Kidney epithelial cell (primary cell): ENCODE measurements around the gene FLVCR2. TPM values are rescaled to one million over a fixed set of nuclear protein-coding genes. Genes with fewer than 3 reads are reported as not detected.

Experiments
- DNase-seq: peaks from one replicate; pipeline ENCODE4 v3.0.0-alpha.2; 2010; ENCODE audit warnings: low read depth
- H3K27me3 ChIP-seq: 2 replicates; pipeline ENCODE4 v1.6.0; 2011; ENCODE audit warnings: low read length; ENCODE audit not compliant: control insufficient read depth, insufficient read depth
- H3K36me3 ChIP-seq: 2 replicates; pipeline ENCODE4 v1.5.1; 2011; ENCODE audit warnings: low read length; ENCODE audit not compliant: control insufficient read depth, insufficient read depth
- H3K4me3 ChIP-seq: 2 replicates; pipeline ENCODE4 v1.5.1; 2011; ENCODE audit warnings: low read depth, mild to moderate bottlenecking, control low read depth, low read length
- total RNA-seq: library from RNA; depleted of rRNA; stranded (reverse); fragments of >200 nt; gene quantifications from 2 replicates; pipeline ENCODE4 v1.2.3, GENCODE V29; 2015
- TF ChIP-seq, protein P1 (sequence below): IDR thresholded peaks from 2 replicates; pipeline ENCODE4 v1.5.1; 2011; ENCODE audit warnings: mild to moderate bottlenecking, moderate library complexity, low read length, control low read depth, inconsistent platforms; ENCODE audit not compliant: insufficient read depth, poor library complexity, severe bottlenecking

Gene FLVCR2
- total RNA-seq, 1 donor from 2014 or later: 0.75 TPM

DNA sequence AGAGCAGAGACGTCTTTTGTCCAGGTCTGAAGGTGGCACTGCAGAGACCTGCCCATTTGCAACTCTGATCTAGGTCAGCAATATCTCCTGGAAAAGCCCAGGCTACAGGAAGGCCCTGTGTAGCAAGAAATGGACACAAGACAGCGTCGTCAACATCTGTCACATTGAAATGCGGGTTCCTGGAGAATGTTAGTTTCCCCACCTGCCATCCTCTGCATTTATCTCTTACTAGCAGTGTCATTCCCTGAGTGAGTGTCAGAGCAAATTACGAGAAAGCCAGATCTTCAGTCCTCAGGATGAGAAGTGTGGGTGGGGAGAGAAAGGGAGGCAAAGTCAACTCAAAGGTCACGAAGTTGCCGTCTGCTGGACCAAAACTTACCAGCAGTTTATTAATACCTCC, 27.4 kb upstream of the FLVCR2 start:
- no peaks in the 10 kb centered on the region for H3K27me3 ChIP-seq
- no peak for DNase-seq
- no peak overlapping the region for H3K4me3 ChIP-seq
- TF ChIP-seq, protein P1, sequence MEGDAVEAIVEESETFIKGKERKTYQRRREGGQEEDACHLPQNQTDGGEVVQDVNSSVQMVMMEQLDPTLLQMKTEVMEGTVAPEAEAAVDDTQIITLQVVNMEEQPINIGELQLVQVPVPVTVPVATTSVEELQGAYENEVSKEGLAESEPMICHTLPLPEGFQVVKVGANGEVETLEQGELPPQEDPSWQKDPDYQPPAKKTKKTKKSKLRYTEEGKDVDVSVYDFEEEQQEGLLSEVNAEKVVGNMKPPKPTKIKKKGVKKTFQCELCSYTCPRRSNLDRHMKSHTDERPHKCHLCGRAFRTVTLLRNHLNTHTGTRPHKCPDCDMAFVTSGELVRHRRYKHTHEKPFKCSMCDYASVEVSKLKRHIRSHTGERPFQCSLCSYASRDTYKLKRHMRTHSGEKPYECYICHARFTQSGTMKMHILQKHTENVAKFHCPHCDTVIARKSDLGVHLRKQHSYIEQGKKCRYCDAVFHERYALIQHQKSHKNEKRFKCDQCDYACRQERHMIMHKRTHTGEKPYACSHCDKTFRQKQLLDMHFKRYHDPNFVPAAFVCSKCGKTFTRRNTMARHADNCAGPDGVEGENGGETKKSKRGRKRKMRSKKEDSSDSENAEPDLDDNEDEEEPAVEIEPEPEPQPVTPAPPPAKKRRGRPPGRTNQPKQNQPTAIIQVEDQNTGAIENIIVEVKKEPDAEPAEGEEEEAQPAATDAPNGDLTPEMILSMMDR: no peak
- no peaks in the 10 kb centered on the region for H3K36me3 ChIP-seq

DNA sequence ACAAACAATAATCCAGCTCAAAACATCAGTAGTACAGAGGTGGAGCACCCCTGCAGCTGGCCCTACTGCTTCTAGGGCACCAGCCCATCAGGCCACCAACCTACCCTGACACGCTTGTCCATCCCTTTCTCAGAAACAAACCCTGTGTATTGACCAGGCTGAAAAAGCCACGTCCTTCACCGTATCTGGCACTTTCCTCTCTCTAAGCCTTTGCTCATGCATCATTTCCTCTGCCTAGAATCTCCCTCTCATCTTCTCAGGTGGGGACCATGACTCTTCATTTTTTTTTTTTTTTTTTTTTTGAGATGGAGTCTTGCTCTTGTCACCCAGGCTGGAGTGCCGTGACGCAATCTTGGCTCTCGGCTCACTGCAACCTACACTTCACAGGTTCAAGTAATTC, 25.3 kb upstream of the FLVCR2 start:
- H3K36me3 ChIP-seq: no peaks in the 10 kb centered on the region
- TF ChIP-seq, protein P1: no peak
- H3K4me3 ChIP-seq: no peak overlapping the region
- H3K27me3 ChIP-seq: no peaks in the 10 kb centered on the region
- DNase-seq: no peak

DNA sequence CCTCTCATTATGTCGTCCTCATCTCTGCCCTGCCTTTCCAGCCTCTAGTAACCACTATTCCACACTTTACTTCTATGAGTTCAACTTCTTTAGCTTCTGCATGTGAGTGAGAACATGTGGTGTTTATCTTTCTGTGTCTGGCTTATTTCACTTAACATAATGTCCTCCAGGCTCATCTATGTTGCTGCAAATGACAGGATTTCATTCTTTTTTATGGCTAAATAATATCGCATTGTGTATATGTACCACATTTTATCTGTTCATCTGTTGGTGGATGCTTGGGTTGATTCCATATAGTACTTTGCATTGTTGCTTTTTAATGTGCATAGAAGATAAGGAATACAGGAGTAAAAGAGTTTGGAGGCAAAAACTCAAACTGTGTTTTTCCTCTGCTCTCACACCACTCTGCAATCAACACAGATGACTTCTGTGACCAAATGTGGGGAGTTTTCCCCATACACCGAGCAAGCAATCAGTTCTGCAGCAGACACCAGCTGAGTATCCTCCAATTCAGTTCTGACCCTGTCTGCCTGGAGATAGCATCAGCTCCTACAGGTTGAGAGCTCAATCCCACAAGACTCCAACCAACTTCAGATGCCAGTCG, 24.6 kb upstream of the FLVCR2 start:
- H3K27me3 ChIP-seq: no peaks in the 10 kb centered on the region
- H3K4me3 ChIP-seq: no peak overlapping the region
- TF ChIP-seq, protein P1: no peak
- DNase-seq: no peak
- H3K36me3 ChIP-seq: no peaks in the 10 kb centered on the region

DNA sequence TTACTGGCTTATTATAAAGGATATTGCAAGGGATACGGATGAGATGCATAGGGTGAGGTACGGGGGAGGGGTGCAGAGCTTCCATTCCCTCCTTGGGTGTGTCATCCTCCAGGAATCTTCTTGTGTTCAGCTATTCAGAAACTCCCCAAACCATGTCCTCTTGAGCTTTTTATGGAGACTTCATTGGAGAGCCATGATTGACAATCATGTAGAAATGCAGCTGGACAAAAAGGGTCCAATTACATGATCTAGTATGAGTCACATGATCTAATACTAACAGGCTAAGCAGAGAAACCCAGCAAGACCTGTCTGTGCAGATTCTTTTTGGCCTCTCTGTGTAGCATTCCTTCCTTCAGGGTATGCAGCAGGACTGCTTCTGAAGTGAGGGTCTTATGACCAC, 23.9 kb upstream of the FLVCR2 start:
- Histone ChIP-seq H3K27me3 (no peaks in the 10 kb centered on the region), H3K36me3 (no peaks in the 10 kb centered on the region), H3K4me3 (no peak overlapping the region)
- TF ChIP-seq, protein P1: no peak
- DNase-seq: no peak

GRCh38 chr14:75558440-75558839, 20.0 kb upstream of the FLVCR2 start:
- Histone ChIP-seq H3K36me3 (no peaks in the 10 kb centered on the region), H3K27me3 (peaks cover 2% of the 10 kb centered on the region), H3K4me3 (no peak overlapping the region)
- DNase-seq: no peak
- TF ChIP-seq, protein P1: no peak

DNA sequence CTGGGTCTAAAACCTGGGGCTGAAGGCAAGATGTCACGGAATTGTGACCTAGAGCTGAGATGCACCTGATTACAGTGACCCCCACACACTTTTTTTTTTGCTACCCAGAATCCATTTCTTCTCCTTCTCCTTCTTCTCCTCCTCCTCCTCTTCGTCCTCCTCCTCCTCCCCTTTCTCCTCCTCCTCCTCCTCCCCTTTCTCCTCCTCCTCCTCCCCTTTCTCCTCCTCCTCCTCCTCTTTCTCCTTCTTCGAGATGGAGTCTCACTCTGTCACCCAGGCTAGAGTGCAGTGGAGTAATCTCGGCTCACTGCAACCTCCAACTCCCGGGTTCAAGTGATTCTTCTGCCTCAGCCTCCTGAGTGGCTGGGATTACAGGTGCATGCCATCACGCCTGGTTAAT, 19.4 kb upstream of the FLVCR2 start:
- no peak for DNase-seq
- Histone ChIP-seq H3K4me3 (no peak overlapping the region), H3K36me3 (no peaks in the 10 kb centered on the region), H3K27me3 (peaks cover 2% of the 10 kb centered on the region)
- TF ChIP-seq, protein P1: no peak
